Fibroblast of lung (primary cell): Measurements from ENCODE around the gene CAPN8.

ENCODE experiments used
- CTCF ChIP-seq, 2 donors: IDR thresholded peaks in 1 of 2; conservative IDR thresholded peaks in 1 of 2; 1 replicate in 1 of 2; 2 replicates in 1 of 2; pipeline ENCODE4 v1.5.1; 2011 to 2012; ENCODE audit warnings: low read length in 2 of 2, control low read depth in 1 of 2, inconsistent platforms in 1 of 2, low read depth in 1 of 2, mild to moderate bottlenecking in 1 of 2
- EZH2 ChIP-seq: IDR thresholded peaks from 2 replicates; pipeline ENCODE4 v1.5.1; 2012; ENCODE audit warnings: low read length, control low read depth, mild to moderate bottlenecking; ENCODE audit errors: missing control alignments

- TF ChIP-seq CTCF (conservative IDR thresholded peaks at IDR 0.05 in 1 of 2, IDR thresholded peaks at IDR 0.05 in 1 of 2; ENCODE audit: low read depth in 1 of 2, low read length in 2 of 2) = no peak
- no peak for TF ChIP-seq EZH2
These were observed 23.3 kb downstream of the CAPN8 start for GRCh38 chr1:223642237-223642636.
